ENCODE measurements around the gene ARMH3. TPM values are rescaled to one million over a fixed set of nuclear protein-coding genes. Genes with fewer than 3 reads are reported as not detected.
A peak's percentile ranks its signal among the peaks of the same experiment; 100 is the strongest.

Gene ARMH3
- total RNA-seq, 1 experiment from 2014 or later: 17.1 TPM

- TF ChIP-seq E2F4 (CRISPR knock-in tag; IDR thresholded peaks at IDR 0.05; ENCODE audit: borderline replicate concordance, low read depth) (no peak), SP1 (CRISPR knock-in tag; conservative IDR thresholded peaks at IDR 0.05) (no peak), CREM (CRISPR knock-in tag; IDR thresholded peaks at IDR 0.05) (no peak), NR2C2 (CRISPR knock-in tag; IDR thresholded peaks at IDR 0.05) (no peak), ZNF219 (CRISPR knock-in tag; IDR thresholded peaks at IDR 0.05; ENCODE audit: borderline replicate concordance) (no peak), CTCF (IDR thresholded peaks at IDR 0.05) (no peak), PRRX2 (CRISPR knock-in tag; IDR thresholded peaks at IDR 0.05) (no peak), EMX1 (CRISPR knock-in tag; IDR thresholded peaks at IDR 0.05) (no peak), ZNF317 (CRISPR knock-in tag; IDR thresholded peaks at IDR 0.05; ENCODE audit: borderline replicate concordance, low read depth) (no peak), E2F5 (CRISPR knock-in tag; IDR thresholded peaks at IDR 0.05) (no peak), ETV6 (CRISPR knock-in tag; IDR thresholded peaks at IDR 0.05) (no peak), MXD4 (CRISPR knock-in tag; IDR thresholded peaks at IDR 0.05; ENCODE audit: borderline replicate concordance) (no peak), ZNF425 (CRISPR knock-in tag; conservative IDR thresholded peaks at IDR 0.05) (no peak)
- no peak for DNase-seq (ENCODE audit: low spot score)
- peaks cover 15% of the 10 kb centered on the region for H3K4me1 Mint-ChIP-seq
- no peak overlapping the region for H3K27ac Mint-ChIP-seq
- POLR2A ChIA-PET: no interaction called here
- CTCF ChIA-PET: interaction anchor here (1.1 to 9.0 kb wide), 3 partner anchors 45 to 228 kb away, joined by 3 to 134 read pairs (median 3); partner anchors contain the start of gene KCNIP2
- no peak for ATAC-seq
- no peaks in the 10 kb centered on the region for H3K36me3 Mint-ChIP-seq
- H3K4me3 Mint-ChIP-seq: no peak overlapping the region; the same call in 1 of the 2 replicates
- peaks cover 20% of the 10 kb centered on the region for H3K27me3 Mint-ChIP-seq (ENCODE audit: low read depth)
- no peaks in the 10 kb centered on the region for H3K9me3 Mint-ChIP-seq
These were observed 11.3 kb upstream of the ARMH3 start for GRCh38 chr10:102067091-102067916.

- Mint-ChIP-seq H3K9me3 (no peaks in the 10 kb centered on the region), H3K27me3 (ENCODE audit: low read depth) (peaks cover 22% of the 10 kb centered on the region), H3K36me3 (no peaks in the 10 kb centered on the region), H3K4me1 (peaks cover 15% of the 10 kb centered on the region), H3K27ac (no peak overlapping the region), H3K4me3 (peak overlapping the region; percentile 81)
- ChIA-PET POLR2A (interaction anchor here (1.4 kb wide), 1 partner anchor 10 kb away, joined by 6 read pairs; the partner anchor contains the start of gene ARMH3), CTCF (interaction anchor here (0.7 to 9.0 kb wide), 5 partner anchors 9 to 227 kb away, joined by 3 to 134 read pairs (median 3); partner anchors contain the start of gene KCNIP2)
- TF ChIP-seq PREB (CRISPR knock-in tag; IDR thresholded peaks at IDR 0.05; ENCODE audit: borderline replicate concordance): no peak
- 0 out of 2 replicates have a peak, but pooled peaks have one; percentile 24 for TF ChIP-seq MAX (CRISPR knock-in tag; IDR thresholded peaks at IDR 0.05)
- DNase-seq (ENCODE audit: low spot score): no peak
- no peak for ATAC-seq
These were observed 10.6 kb upstream of the ARMH3 start for GRCh38 chr10:102066399-102067088.
